GM18517 (cell line): ENCODE results near the gene MKKS.
"Not testable (repeated sequence)": the region's sequence is repeated elsewhere in the genome, so short reads cannot be mapped to it uniquely, and the experiment has no call there.

Experiments
- ATAC-seq: cut with Tn5 transposase; IDR thresholded peaks from one replicate; pipeline ENCODE4 v1.9.1; 2021; ENCODE audit warnings: mild to moderate bottlenecking, moderate library complexity; ENCODE audit not compliant: unreplicated experiment

The MKKS gene

GRCh38 chr20:10417218-10417617 is 16.8 kb downstream of the MKKS start:
- not testable (repeated sequence) for ATAC-seq

DNA sequence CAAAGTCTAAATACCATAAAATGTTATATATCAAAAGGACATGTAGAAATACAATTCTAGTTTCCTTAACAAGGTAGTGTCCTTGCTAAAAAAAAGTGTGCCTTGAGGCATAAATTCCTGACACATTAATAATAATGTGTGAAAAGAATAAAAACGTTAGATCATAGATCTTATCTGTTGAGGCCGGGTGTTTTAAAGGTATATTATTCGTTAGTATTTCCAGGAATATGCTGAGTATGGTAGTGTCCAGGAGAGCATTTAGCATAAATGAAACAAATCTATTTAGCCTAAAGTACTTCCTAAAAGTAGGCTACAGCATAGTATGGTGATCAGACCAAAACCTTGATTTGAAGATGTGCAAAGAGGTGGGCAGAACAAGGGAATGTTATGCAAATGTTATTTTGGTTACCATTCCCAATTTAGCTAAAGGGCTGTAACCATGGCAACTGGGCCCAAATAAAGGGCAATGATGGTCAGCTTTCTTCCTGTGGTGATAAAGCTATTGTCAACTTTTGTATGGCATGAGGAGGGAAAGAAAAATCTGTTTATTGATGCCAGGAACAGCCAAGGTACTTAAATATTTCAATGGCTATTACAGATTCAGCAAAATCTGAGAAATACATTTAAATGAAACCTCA is 18.9 kb downstream of the MKKS start:
- ATAC-seq = no peak

- ATAC-seq = no peak
Observed at GRCh38 chr20:10412591-10413408, 21.2 kb downstream of the MKKS start.

DNA sequence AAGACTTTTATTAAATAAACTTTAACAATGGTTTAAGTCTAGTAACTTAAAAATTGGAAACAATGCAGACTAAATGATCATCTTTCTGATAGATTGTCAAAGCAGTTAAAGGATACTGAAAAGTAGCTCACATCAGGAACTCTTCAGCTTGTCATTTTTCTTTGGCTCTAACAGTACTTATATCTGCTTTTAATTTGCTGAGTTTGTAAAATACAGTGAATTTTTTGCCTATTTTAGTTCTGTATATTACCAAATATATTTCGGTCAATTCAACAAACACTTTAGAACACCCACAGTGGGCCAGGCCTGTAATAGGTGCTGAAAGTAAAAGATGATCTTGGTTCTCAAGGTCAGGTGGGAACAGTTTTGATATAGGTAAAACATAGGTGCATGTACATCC is 22.3 kb downstream of the MKKS start:
- no peak for ATAC-seq

- no peak for ATAC-seq
Observed at GRCh38 chr20:10408108-10408813, 25.8 kb downstream of the MKKS start.

DNA sequence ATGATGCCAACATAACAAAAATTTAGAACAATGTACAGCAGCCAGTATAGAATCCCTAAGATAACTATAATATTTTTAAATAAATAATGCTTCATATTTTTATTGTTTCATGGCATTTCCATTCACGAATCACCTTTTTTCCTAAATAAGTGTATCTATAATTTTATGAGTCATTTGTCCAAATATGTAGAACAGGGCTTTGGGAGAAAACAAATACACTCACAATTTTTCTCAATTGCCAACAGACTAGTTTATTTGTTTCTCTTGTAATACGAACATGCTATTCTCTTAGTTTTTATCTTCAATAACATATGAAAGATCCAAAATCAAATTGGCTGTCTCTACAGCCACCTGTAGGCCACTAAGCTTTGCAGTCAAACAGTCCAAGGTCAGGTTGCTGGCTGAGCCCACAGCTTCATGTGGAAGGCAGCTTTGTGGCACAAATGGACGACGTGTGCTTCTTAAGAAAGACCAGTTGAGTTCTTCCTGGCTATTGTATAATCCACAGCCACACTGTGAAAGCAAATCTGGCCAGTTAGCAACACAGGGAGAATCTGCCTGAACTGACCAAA is 29.0 kb downstream of the MKKS start:
- ATAC-seq = no peak

DNA sequence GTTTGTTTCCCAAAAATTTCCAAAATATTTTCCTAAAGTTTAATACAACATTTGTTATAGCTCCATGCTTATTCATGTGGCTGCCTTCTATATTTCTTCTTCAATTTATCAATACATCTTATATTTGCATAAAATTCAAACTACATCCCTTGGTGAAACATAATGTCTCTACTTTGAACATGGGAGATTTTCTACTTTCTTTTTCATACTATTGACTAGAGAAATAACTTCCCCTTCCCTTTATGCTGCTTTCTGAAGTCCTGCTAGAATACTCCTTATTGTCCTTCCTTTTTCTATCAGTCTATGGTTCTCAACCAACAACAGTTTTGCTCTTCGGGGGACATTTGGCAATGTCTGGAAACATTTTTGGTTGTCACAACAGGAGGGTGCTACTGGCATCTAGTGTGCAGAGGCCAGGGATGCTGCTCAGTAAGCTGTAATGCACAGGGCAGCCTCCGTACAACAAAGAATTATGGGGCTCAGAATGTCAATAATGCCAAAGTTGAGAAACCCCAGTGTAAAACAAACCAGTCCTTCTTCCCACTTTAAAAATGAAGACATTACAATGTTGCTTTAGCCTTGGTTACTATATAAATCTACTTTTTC is 29.9 kb downstream of the MKKS start:
- no peak for ATAC-seq

DNA sequence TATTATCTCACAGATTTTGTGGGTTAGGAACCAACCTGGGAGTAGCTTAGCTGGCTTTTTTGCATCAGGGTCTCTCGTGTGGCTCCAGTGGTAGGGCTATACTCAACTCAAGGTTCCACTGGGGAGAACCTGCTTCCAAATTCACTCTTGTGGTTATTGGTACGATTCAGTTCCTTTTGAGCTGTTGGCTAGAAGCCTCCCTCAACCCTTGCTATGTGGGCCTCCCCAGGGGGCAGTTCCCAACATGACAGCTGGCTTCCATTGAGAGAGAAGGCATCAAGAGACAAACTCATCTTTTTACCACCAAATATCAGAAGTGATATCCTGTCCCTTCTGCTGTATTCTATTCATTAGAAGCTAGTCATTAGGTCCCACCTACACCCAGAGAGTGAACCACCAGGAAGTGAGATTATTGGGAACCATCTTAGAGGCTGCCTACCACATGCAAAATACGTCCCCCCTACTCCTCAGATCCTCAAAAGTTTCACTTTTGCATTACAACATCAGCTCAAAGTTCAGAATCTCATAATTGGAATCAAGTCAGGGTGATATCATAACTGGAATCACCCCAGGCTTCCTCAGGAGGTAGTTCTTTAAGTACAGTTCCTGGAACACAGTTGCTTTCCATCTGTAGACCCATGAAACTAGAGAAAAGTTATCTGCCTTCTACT is 30.9 kb downstream of the MKKS start:
- ATAC-seq = no peak

DNA sequence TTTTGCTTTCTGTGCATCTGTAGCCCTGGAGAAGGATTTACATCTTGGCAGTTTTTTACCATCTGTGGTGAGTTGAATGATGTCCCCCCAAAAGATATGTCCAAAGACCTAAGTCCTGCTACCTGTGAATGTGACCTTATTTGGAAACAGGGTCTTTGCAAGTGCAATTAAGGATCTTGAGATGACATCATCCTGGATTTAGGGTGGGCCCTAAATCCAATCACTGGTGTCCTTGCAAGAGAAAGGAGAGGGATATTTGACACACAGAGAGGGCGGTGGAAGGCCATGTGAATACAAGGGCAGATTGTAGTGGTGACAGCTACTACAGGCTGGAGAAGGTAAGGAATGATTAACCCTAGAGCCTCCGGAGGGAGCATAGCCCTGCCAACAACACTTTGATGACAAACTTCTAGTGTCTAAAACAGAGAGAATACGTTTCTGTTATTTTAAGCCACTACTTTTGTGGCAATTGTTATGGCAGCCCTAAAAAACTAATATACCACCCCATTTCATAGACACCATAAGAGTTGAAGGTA is 35.1 kb downstream of the MKKS start:
- ATAC-seq = no peak

DNA sequence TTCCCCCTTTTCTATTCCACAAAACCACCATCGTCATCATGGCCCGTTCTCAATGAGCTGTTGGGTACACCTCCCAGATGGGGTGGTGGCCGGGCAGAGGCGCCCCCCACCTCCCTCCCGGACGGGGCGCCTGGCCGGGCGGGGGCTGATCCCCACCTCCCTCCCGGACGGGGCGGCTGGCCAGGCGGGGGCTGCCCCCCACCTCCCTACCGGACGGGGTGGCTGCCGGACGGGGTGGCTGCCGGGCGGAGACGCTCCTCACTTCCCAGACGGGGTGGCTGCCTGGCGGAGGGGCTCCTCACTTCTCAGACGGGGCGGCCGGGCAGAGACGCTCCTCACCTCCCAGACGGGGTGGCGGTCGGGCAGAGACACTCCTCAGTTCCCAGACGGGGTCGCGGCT is 39.3 kb downstream of the MKKS start:
- ATAC-seq = not testable (repeated sequence)

DNA sequence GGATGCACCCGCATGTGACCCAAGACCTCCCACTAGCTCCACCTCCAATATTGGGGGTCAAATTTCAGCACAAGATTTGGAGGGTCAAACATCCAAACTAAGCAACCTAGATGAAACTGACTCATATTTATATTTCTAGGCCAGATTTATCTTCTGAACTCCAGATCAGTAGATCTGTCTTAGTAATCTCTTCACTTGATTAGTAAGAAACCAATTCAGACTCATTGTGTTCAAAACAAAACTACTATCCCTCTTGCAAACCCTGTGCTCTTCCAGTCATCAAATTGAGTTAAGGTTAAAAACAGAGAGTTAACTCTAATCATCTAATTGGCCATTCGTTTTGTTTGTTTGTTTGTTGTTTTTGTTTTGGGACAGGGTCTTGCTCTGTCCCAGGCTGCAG is 43.3 kb downstream of the MKKS start:
- ATAC-seq = no peak

DNA sequence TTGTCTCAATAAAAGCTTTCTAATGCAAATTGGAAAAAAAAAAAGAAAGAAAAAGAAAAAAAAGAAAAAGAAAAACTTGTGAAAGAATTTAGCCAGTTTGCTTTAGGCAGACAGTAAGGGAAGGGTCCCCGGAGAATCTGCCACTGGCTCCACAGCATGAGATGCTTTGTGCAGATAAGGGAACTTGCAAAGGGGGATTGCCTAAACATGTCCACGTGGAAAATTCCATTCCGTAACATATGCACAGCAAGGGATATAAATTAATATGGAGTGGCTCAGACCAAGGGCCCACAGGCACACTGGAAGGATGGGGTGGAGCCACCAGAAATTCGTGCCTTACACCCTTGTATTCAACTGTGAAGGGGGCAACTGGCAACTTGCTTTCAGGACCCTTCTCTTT is 45.4 kb downstream of the MKKS start:
- no peak for ATAC-seq

GRCh38 chr20:10387686-10388085 is 46.3 kb downstream of the MKKS start:
- no peak for ATAC-seq

DNA sequence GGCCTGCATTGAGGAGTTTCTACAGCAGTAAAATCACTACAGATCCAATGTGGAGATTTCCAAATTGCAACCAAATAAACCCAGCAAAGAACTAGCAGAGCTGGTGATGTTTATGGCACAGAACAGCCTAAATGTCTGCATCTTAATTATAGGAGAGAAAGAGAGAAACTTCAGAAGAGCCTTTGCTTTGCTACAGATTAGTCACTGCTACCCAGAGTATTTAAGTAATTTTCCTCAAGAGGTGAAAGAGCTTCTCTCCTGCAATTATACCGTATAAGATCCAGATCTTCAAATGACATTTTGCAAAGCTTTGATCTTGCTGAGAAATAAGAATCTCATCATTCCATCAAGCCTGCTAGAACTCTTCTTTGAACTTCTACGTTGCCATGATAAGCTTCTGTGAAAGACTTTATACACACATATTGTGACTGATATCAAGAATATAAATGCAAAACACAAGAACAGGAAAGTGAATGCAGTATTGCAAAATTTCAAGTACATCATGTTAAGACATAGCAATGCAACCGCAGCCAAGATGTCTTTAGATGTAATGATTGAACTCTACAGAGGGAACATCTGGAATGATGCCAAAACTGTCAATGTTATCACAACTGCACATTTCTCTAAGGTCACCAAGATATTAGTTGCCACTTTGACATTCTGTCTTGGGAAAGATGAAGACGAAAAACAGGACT is 48.0 kb downstream of the MKKS start:
- no peak for ATAC-seq

- no peak for ATAC-seq
Observed at GRCh38 chr20:10381477-10381876, 52.5 kb downstream of the MKKS start.

DNA sequence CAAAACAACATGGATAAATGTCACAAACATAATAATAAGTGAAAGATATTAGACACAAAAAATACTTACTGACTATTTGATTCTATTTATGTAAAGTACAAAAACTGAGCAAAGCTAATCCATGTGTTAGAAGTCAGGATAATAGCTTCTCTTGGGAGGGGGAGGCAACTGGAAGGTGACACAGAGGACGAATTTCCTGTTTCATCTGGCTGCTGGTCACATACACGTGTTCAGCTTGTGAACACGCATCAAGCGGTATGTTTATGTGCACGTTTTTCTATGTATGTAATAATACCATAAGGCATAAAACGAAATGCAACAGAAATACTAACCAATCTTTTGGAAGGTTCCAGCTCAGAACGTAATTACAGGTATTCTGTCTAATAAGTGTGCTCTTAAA is 54.3 kb downstream of the MKKS start:
- no peak for ATAC-seq

- ATAC-seq = no peak
Observed at GRCh38 chr20:10376270-10377075, 57.5 kb downstream of the MKKS start.

- ATAC-seq = no peak
Observed at GRCh38 chr20:10375191-10375590, 58.8 kb downstream of the MKKS start.

- no peak for ATAC-seq
Observed at GRCh38 chr20:10374036-10374435, 60.0 kb downstream of the MKKS start.
